Omental fat pad (tissue), 4 donors: ENCODE measurements around the gene SEC31A. TPM values are rescaled to one million over a fixed set of nuclear protein-coding genes. Genes with fewer than 3 reads are reported as not detected.

Experiments
- ATAC-seq: fragments of 150-250 bp; one replicate; pipeline ENCODE4 v1.9.1; 2016; ENCODE audit warnings: mild to moderate bottlenecking, moderate library complexity; ENCODE audit not compliant: low FRiP score
- DNase-seq: peaks from one replicate; pipeline ENCODE4 v3.0.0-alpha.2; 2019; ENCODE audit warnings: low spot score
- total RNA-seq, 4 donors: library from RNA; depleted of rRNA; stranded (reverse); fragments of >200 nt; gene quantifications; one replicate each; pipeline ENCODE4 v1.1.0, GENCODE V29; 2016
- TF ChIP-seq, protein P1 (sequence below), 3 donors: fragments of 450-650 bp; IDR thresholded peaks; one replicate each; pipeline ENCODE4 v1.5.1; 2016 to 2017; ENCODE audit warnings: antibody characterized with exemption in 3 of 3, mild to moderate bottlenecking in 3 of 3, moderate library complexity in 2 of 3

Gene SEC31A
- total RNA-seq, 4 donors from 2014 or later, result 175 to 215 (median 183) TPM

DNA sequence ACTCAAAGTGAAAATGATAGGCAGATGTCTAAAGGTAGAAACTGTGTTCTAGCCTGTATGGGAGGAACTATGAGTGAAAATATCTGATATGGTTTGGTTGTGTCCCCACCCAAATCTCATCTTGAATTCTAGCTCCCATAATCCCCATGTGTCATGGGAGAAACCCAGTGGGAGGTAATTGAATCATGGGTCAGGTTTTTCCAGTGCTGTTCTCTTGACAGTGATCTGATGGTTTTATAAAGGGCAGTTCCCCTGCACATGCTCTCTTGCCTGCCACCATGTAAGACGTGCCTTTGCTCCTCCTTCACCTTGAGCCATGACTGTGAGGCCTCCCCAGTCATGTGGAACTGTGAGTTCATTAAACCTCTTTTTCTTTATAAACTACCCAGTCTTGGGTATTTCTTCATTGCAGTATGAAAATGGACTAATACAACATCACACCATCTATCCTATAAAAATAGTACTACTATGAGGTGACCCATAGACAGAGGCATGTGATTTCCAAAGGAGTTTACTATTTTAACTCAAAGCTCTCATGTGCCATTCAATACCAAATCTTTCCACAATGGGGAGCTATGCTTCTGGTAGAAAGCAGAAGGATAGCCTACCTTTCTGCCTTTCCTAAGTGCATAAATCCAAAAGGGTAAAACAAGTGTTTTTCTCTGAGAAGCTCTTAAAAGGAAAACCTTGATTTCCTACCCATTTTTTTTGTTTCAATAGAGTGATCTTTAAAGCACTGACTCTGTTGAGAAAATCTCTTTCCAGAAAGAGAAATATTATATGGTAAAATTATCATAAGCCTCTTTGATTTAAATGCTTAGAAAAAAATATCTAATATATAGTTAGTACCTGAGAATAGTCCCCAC lies 38.8 kb downstream of the SEC31A start:
- TF ChIP-seq, protein P1, sequence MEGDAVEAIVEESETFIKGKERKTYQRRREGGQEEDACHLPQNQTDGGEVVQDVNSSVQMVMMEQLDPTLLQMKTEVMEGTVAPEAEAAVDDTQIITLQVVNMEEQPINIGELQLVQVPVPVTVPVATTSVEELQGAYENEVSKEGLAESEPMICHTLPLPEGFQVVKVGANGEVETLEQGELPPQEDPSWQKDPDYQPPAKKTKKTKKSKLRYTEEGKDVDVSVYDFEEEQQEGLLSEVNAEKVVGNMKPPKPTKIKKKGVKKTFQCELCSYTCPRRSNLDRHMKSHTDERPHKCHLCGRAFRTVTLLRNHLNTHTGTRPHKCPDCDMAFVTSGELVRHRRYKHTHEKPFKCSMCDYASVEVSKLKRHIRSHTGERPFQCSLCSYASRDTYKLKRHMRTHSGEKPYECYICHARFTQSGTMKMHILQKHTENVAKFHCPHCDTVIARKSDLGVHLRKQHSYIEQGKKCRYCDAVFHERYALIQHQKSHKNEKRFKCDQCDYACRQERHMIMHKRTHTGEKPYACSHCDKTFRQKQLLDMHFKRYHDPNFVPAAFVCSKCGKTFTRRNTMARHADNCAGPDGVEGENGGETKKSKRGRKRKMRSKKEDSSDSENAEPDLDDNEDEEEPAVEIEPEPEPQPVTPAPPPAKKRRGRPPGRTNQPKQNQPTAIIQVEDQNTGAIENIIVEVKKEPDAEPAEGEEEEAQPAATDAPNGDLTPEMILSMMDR (IDR thresholded peaks at IDR 0.05), result no peak
- ATAC-seq (no peak), DNase-seq (no peak)

DNA sequence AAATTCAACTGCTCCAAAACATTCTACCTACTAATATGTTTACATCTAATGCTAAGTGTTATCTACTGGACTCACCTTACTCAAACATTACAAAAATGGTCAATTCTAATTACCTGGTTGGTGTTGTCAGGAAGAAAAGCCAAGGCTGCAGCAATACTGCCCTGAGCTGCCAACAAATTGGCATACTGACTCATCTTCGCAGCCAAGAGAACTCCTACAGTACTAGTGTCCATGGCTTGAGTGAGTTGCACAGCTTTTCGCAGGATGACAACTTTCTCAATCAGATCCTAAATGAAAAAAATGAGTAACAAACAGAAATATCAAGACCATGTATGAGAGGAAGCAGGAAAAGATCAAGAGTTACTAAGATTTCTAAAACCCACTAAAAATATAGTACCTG lies 39.6 kb downstream of the SEC31A start:
- TF ChIP-seq, protein P1 (IDR thresholded peaks at IDR 0.05), result no peak
- ATAC-seq (no peak), DNase-seq (no peak)

- DNase-seq (no peak), ATAC-seq (no peak)
- TF ChIP-seq, protein P1 (IDR thresholded peaks at IDR 0.05), result no peak
Observed at GRCh38 chr4:82850684-82851083, 40.3 kb downstream of the SEC31A start.

- ATAC-seq (no peak), DNase-seq (no peak)
- TF ChIP-seq, protein P1 (IDR thresholded peaks at IDR 0.05), result no peak
Observed at GRCh38 chr4:82848706-82849105, 42.2 kb downstream of the SEC31A start.

DNA sequence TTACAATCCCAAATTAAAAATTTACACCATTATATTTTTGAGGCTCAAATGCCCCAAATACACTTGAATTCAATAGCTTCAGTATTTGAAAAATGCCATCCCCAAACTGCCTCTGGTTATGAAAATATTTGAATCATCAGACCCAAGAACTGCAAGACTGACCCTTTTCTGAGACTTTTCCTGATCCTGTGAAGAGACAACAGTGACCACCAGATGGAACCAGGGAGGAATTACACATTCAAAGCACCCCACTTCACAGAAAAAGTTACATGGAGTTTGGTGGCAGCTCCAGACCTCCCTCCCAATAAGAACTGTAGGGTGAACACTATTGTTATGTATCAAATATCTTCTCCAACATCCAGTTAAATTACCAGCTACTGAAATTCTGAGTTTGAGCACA lies 48.4 kb downstream of the SEC31A start:
- DNase-seq (no peak), ATAC-seq (no peak)
- TF ChIP-seq, protein P1 (IDR thresholded peaks at IDR 0.05), result no peak

DNA sequence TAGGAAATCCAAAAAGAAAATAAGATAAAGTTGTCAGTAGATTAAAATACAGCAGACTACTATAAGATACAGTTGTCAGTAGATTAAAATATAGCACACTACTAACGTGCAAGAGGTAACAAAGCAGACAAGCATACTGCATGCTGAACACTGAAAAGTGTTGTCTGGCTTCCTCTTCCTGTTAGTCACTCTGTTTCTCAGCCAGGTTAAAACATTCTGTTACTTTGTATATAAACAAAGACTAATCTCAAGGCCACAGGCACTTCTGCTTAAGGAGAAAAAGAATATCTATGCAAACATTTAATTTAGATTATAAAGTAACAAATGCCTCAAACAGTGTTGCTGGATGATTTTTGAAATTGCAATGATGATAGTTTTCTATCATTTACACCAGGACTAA lies 51.3 kb downstream of the SEC31A start:
- TF ChIP-seq, protein P1 (IDR thresholded peaks at IDR 0.05), result no peak
- no peak for ATAC-seq
- DNase-seq, result no peak
